K562 (cell line): ENCODE measurements around the gene GRK4. TPM values are rescaled to one million over a fixed set of nuclear protein-coding genes. Genes with fewer than 3 reads are reported as not detected.

ENCODE experiments used
- CREB3L1 ChIP-seq: fragments of 450-650 bp; IDR thresholded peaks from 2 replicates; pipeline ENCODE4 v1.6.1; 2014; ENCODE audit warnings: low read depth, mild to moderate bottlenecking, moderate library complexity, borderline replicate concordance
- DDX20 ChIP-seq: fragments of 450-650 bp; IDR thresholded peaks from 2 replicates; pipeline ENCODE4 v1.6.1; 2016; ENCODE audit warnings: missing genetic modification characterization, low read depth, mild to moderate bottlenecking, missing compliant biosample characterization, moderate library complexity
- FOXA3 ChIP-seq, 2 experiments: fragments of 450-650 bp in 1 of 2; sonication (generic) in 1 of 2; formaldehyde crosslinking; IDR thresholded peaks in 1 of 2; conservative IDR thresholded peaks in 1 of 2; 2 replicates each; pipeline versions ENCODE4 v1.4.0 to v1.8.0; 2020 to 2022; ENCODE audit warnings: mild to moderate bottlenecking in 2 of 2, missing genetic modification reagents in 1 of 2
- HDAC2 ChIP-seq: fragments of 450-650 bp; IDR thresholded peaks from 2 replicates; pipeline ENCODE4 v1.6.1; 2016; ENCODE audit warnings: mild to moderate bottlenecking
- KLF1 ChIP-seq: fragments of 450-650 bp; IDR thresholded peaks from 2 replicates; pipeline ENCODE4 v1.6.1; 2016; ENCODE audit warnings: missing genetic modification characterization, missing compliant biosample characterization
- SMARCA4 ChIP-seq: fragments of 450-650 bp; IDR thresholded peaks from 2 replicates; pipeline ENCODE4 v1.6.1; 2016
- TEAD1 ChIP-seq, 2 experiments: fragments of 450-650 bp in 1 of 2; sonication (generic) in 1 of 2; formaldehyde crosslinking; IDR thresholded peaks; 2 replicates each; pipeline versions ENCODE4 v1.4.0 to v1.8.0; 2020 to 2022; ENCODE audit warnings: mild to moderate bottlenecking in 2 of 2, missing genetic modification reagents in 1 of 2
- TGIF2 ChIP-seq: sonication (generic); formaldehyde crosslinking; IDR thresholded peaks from 2 replicates; pipeline ENCODE4 v1.8.1; 2022; ENCODE audit warnings: mild to moderate bottlenecking, missing genetic modification reagents, moderate library complexity
- UBTF ChIP-seq, 2 experiments: IDR thresholded peaks; 2 replicates each; pipeline ENCODE4 v1.6.1; 2012; ENCODE audit warnings: improper control_type of control experiment in 2 of 2, low read depth in 2 of 2, low read length in 2 of 2, borderline replicate concordance in 1 of 2
- WHSC1 ChIP-seq: IDR thresholded peaks from one replicate; pipeline ENCODE4 v1.6.1; 2012; ENCODE audit warnings: low read length, control low read depth, inconsistent platforms
- ZBTB17 ChIP-seq: fragments of 450-650 bp; formaldehyde crosslinking; IDR thresholded peaks from 2 replicates; pipeline ENCODE4 v1.4.0; 2020; ENCODE audit warnings: mild to moderate bottlenecking
- ZNF140 ChIP-seq: fragments of 250-450 bp; sonication (Bioruptor Pico); IDR thresholded peaks from 2 replicates; pipeline ENCODE4 v1.8.0; 2021; ENCODE audit warnings: moderate library complexity, mild to moderate bottlenecking, inconsistent platforms
- ZNF561 ChIP-seq: fragments of 450-650 bp; formaldehyde crosslinking; conservative IDR thresholded peaks from 2 replicates; pipeline ENCODE4 v1.4.0; 2020; ENCODE audit warnings: mild to moderate bottlenecking, moderate library complexity
- ZNF780A ChIP-seq: fragments of 250-450 bp; sonication (Bioruptor Pico); IDR thresholded peaks from 2 replicates; pipeline ENCODE4 v1.5.0; 2021; ENCODE audit warnings: mild to moderate bottlenecking
- polyA plus RNA-seq, 8 experiments: library from polyadenylated mRNA; depleted of rRNA in 4 of 8; stranded (reverse) in 5 of 8; unstranded in 3 of 8; fragments of >200 nt; fragmentation: Nextera tagmentation in 2 of 8; fragmentation: Illumina TruSeq in 1 of 8; extraction: Ambion mirVana in 2 of 8; extraction: Trizol in 1 of 8; gene quantifications; 2 replicates each; pipeline versions ENCODE4 v1.2.1 to v1.2.3, GENCODE V29; 2011 to 2014; ENCODE audit warnings: inconsistent platforms in 1 of 8, missing spikeins in 1 of 8
- total RNA-seq, 7 experiments: library from RNA; depleted of rRNA in 6 of 7; stranded (reverse); fragments of >200 nt in 6 of 7; fragmentation: Illumina TruSeq in 2 of 7; extraction: Trizol in 2 of 7; gene quantifications; 2 replicates each; pipeline versions ENCODE4 v1.2.1 to v1.2.3, GENCODE V29; 2011 to 2021; ENCODE audit warnings: low replicate concordance in 1 of 7
- TF ChIP-seq, protein P1 (sequence below): IDR thresholded peaks from 2 replicates; pipeline ENCODE4 v1.6.1; 2011; ENCODE audit not compliant: insufficient read length; ENCODE audit errors: extremely low read depth
- TF ChIP-seq, protein P2 (sequence below): fragments of 450-650 bp; IDR thresholded peaks from 2 replicates; pipeline ENCODE4 v1.6.1; 2017; ENCODE audit warnings: antibody characterized with exemption
- TF ChIP-seq, protein P3 (sequence below): sonication (generic); formaldehyde crosslinking; IDR thresholded peaks from 2 replicates; pipeline ENCODE4 v1.8.0; 2022; ENCODE audit warnings: mild to moderate bottlenecking, low read depth, missing genetic modification reagents

GRK4 gene
- total and polyA plus RNA-seq, 9 of the 15 experiments (the other 6 are each of a cell fraction or from before 2014, with no cell fraction given), result 1.1 to 4.8 (median 2.6) TPM

DNA sequence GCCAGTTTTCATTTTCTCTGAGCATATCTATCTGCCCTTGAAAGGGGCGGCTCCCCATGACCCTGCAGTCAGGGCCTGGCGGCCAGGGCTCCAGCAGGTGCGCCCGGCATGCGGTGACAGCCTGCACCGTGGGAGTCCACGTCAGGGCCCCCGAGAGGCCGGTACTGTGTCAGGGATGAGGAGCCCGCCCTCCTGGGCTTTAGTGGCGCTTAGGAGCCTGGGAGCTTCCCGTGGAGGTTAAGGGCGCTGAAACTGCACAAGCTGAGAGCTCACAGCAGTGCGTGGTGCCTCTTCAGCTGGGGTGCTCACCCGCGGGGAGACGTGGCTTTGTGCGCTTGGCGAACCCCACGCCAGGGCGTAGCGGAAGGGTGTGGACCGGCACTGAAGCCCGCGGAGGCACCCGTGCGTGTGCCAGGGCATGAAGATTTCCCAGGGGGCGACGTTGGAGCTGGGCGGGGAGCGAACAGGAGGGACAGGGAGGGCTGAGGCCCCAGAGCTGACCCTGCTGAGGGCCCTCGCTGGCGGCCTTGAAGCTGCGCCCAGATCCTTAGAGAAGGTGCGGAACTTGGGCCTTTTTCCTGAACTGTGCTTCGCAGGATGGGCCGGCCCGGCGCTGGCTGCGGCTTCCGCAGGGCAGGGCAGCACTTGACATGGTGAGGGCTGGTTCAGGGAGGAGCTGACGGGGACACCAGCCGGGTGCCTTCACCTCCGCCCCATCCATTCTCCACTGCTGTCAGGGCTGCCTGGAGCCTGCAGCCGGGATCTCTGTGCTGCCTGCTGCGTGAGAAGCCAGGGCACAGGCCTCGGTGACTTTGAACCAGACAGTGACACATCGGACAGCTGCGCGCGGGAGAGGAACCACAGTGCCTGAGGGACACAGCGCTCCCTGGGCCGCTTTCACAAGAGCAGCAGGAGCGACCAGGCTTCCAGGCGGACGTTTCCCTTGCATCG is 78.1 kb downstream of the GRK4 start (continued):
- TF ChIP-seq TEAD1 (CRISPR knock-in tag; IDR thresholded peaks at IDR 0.05), result 0 out of 4 replicates have a peak, but pooled peaks of 1 of the 2 experiments have one; percentile 24
- TF ChIP-seq ZBTB17 (CRISPR knock-in tag), result no peak
- TF ChIP-seq, protein P1, sequence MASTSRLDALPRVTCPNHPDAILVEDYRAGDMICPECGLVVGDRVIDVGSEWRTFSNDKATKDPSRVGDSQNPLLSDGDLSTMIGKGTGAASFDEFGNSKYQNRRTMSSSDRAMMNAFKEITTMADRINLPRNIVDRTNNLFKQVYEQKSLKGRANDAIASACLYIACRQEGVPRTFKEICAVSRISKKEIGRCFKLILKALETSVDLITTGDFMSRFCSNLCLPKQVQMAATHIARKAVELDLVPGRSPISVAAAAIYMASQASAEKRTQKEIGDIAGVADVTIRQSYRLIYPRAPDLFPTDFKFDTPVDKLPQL, result no peak
- TF ChIP-seq UBTF (IDR thresholded peaks at IDR 0.05; ENCODE audit: borderline replicate concordance in 1 of 2, low read depth in 2 of 2, low read length in 2 of 2), result peak in 1 of 2 experiments; percentile 95; a peak in 2 of 4 replicates
- no peak for TF ChIP-seq DDX20 (tag)
- no peak for TF ChIP-seq ZNF561
- TF ChIP-seq HDAC2, result no peak
- no peak for TF ChIP-seq CREB3L1
- TF ChIP-seq KLF1 (tag), result no peak
- no peak for TF ChIP-seq ZNF140 (CRISPR knock-in tag)
- TF ChIP-seq, protein P2, sequence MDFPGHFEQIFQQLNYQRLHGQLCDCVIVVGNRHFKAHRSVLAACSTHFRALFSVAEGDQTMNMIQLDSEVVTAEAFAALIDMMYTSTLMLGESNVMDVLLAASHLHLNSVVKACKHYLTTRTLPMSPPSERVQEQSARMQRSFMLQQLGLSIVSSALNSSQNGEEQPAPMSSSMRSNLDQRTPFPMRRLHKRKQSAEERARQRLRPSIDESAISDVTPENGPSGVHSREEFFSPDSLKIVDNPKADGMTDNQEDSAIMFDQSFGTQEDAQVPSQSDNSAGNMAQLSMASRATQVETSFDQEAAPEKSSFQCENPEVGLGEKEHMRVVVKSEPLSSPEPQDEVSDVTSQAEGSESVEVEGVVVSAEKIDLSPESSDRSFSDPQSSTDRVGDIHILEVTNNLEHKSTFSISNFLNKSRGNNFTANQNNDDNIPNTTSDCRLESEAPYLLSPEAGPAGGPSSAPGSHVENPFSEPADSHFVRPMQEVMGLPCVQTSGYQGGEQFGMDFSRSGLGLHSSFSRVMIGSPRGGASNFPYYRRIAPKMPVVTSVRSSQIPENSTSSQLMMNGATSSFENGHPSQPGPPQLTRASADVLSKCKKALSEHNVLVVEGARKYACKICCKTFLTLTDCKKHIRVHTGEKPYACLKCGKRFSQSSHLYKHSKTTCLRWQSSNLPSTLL, result no peak
- no peak for TF ChIP-seq SMARCA4
- TF ChIP-seq WHSC1, result no peak
- no peak for TF ChIP-seq ZNF780A
- peak in 1 of 2 experiments; percentile 21; a peak in 1 of 4 replicates for TF ChIP-seq FOXA3 (CRISPR knock-in tag; conservative IDR thresholded peaks at IDR 0.05 in 1 of 2, IDR thresholded peaks at IDR 0.05 in 1 of 2)
- TF ChIP-seq TGIF2 (CRISPR knock-in tag), result 0 out of 2 replicates have a peak, but pooled peaks have one; percentile 26
- TF ChIP-seq, protein P3, sequence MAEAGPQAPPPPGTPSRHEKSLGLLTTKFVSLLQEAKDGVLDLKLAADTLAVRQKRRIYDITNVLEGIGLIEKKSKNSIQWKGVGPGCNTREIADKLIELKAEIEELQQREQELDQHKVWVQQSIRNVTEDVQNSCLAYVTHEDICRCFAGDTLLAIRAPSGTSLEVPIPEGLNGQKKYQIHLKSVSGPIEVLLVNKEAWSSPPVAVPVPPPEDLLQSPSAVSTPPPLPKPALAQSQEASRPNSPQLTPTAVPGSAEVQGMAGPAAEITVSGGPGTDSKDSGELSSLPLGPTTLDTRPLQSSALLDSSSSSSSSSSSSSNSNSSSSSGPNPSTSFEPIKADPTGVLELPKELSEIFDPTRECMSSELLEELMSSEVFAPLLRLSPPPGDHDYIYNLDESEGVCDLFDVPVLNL (CRISPR knock-in tag), result no peak
